Measurements from ENCODE around the gene PLA2G2D.

DNA sequence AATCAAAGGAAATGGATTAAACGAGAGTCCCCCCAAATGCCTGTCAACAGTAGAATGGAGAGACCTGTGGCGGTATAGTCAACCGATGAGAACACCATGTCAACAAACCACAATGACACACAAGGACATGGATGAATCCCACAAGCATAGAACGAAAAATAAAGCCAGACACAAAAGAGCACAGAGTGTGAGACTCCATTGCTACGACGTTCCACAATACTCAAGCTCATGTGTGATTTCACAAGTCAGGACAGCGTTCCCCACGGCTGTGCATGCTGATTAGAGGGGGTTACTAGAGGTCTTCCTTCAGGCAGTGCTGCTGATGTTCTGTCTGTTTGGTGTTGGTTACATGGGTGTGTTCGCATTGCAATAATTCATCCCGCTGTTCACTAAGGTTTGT is 5.8 kb upstream of the PLA2G2D start:
- TF ChIP-seq CREB5 (CRISPR knock-in tag; IDR thresholded peaks at IDR 0.05; ENCODE audit: low read depth) (no peak), RARB (CRISPR knock-in tag; IDR thresholded peaks at IDR 0.05) (no peak), ZNF70 (CRISPR knock-in tag; IDR thresholded peaks at IDR 0.05) (no peak), ARNTL (CRISPR knock-in tag; IDR thresholded peaks at IDR 0.05; ENCODE audit: borderline replicate concordance, low read depth) (no peak), TSHZ2 (CRISPR knock-in tag; IDR thresholded peaks at IDR 0.05) (no peak), ISL1 (CRISPR knock-in tag; IDR thresholded peaks at IDR 0.05) (no peak), ESRRG (CRISPR knock-in tag; IDR thresholded peaks at IDR 0.05) (no peak), CSDC2 (CRISPR knock-in tag; IDR thresholded peaks at IDR 0.05) (no peak)
